Measurements from ENCODE around the gene FUT8.

DNA sequence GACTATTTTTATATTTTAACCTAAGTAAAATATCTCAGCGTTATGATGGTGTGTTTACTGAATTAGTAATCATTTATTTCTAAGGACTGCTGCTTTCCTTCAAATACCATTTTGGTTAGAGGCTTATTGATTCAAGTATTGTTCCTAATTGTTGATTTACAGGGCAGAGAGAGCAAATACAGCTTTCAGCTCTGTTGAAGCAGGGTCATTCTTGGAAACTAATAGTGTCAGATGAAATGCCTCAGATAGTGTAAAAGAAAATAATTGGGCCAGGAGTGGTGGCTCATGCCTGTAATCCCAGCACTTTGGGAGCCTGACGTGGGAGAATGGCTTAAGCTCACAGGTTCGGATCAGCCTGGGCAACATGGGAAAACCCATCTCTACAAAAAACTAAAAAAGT, 249.3 kb downstream of the FUT8 start:
- TF ChIP-seq, protein P1, sequence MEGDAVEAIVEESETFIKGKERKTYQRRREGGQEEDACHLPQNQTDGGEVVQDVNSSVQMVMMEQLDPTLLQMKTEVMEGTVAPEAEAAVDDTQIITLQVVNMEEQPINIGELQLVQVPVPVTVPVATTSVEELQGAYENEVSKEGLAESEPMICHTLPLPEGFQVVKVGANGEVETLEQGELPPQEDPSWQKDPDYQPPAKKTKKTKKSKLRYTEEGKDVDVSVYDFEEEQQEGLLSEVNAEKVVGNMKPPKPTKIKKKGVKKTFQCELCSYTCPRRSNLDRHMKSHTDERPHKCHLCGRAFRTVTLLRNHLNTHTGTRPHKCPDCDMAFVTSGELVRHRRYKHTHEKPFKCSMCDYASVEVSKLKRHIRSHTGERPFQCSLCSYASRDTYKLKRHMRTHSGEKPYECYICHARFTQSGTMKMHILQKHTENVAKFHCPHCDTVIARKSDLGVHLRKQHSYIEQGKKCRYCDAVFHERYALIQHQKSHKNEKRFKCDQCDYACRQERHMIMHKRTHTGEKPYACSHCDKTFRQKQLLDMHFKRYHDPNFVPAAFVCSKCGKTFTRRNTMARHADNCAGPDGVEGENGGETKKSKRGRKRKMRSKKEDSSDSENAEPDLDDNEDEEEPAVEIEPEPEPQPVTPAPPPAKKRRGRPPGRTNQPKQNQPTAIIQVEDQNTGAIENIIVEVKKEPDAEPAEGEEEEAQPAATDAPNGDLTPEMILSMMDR (IDR thresholded peaks at IDR 0.05; ENCODE audit: poor library complexity): no peak
- no peak for TF ChIP-seq EZH2 (IDR thresholded peaks at IDR 0.05; ENCODE audit: borderline replicate concordance)

Data from hepatocyte (in vitro differentiated cells).